ENCODE measurements around the gene KRT14. TPM values are rescaled to one million over a fixed set of nuclear protein-coding genes. Genes with fewer than 3 reads are reported as not detected.

The KRT14 gene
- polyA plus RNA-seq, 3 donors, result not detected

GRCh38 chr17:41594363-41594915 is 7.7 kb upstream of the KRT14 start:
- Mint-ChIP-seq H3K4me1 (no peaks in the 10 kb centered on the region), H3K4me3 (no peak overlapping the region), H3K36me3 (no peaks in the 10 kb centered on the region), H3K27me3 (ENCODE audit: low read depth in 3 of 3) (peaks cover 2 to 10% (median 7%) of the 10 kb centered on the region in 3 donors), H3K27ac (no peak overlapping the region), H3K9me3 (peaks cover 0 to 6% (median 0%) of the 10 kb centered on the region in 7 donors)
- H3K4me2 ChIP-seq (replicated peaks; ENCODE audit: extremely low read depth, low read length, poor library complexity, severe bottlenecking), result no peak overlapping the region
- H3K4me1 ChIP-seq (ENCODE audit: control insufficient read depth in 1 of 2, insufficient read depth in 2 of 2, low read length in 2 of 2), result no peaks in the 10 kb centered on the region
- H3K9ac ChIP-seq (ENCODE audit: insufficient read depth, low read length, poor library complexity, severe bottlenecking), result no peak overlapping the region
- no peak overlapping the region for H3K27ac ChIP-seq (ENCODE audit: low read depth in 1 of 2, low read length in 2 of 2)
- 83% methylated on average over 3 of the region's 3 CpGs for WGBS (ENCODE audit: insufficient coverage)
- H3K36me3 ChIP-seq (replicated peaks in 1 of 2; ENCODE audit: control insufficient read depth in 1 of 2, insufficient read depth in 2 of 2, low read length in 2 of 2), result no peaks in the 10 kb centered on the region
- no peak overlapping the region for H2AFZ ChIP-seq (ENCODE audit: insufficient read depth, low read depth, low read length, poor library complexity, severe bottlenecking)
- DNase-seq, result no peak
- H4K20me1 ChIP-seq (ENCODE audit: insufficient read depth, low read length), result no peaks in the 10 kb centered on the region
- H3K27me3 ChIP-seq (ENCODE audit: control insufficient read depth in 2 of 2, insufficient read depth in 2 of 2, low read length in 2 of 2), result no peaks in the 10 kb centered on the region
- intact Hi-C loops (cut with micrococcal nuclease), result no loop called here
- no peak overlapping the region for H3K4me3 ChIP-seq (replicated peaks in 1 of 3; ENCODE audit: low read depth in 2 of 3, low read length in 3 of 3)
- no peaks in the 10 kb centered on the region for H3K9me3 ChIP-seq (replicated peaks in 1 of 2; ENCODE audit: control insufficient read depth in 1 of 2, insufficient read depth in 1 of 2, low read length in 2 of 2)
- H3K79me2 ChIP-seq (ENCODE audit: insufficient read depth, low read length), result no peaks in the 10 kb centered on the region
- TF ChIP-seq CTCF (IDR thresholded peaks at IDR 0.05), result no peak

GRCh38 chr17:41593306-41593981 is 6.7 kb upstream of the KRT14 start:
- peaks cover 0 to 3% (median 0%) of the 10 kb centered on the region in 7 donors for H3K9me3 Mint-ChIP-seq
- Histone ChIP-seq H3K4me1 (ENCODE audit: control insufficient read depth in 1 of 2, insufficient read depth in 2 of 2, low read length in 2 of 2) (no peaks in the 10 kb centered on the region), H3K27me3 (ENCODE audit: control insufficient read depth in 2 of 2, insufficient read depth in 2 of 2, low read length in 2 of 2) (no peaks in the 10 kb centered on the region), H3K27ac (ENCODE audit: low read depth in 1 of 2, low read length in 2 of 2) (no peak overlapping the region), H3K4me3 (replicated peaks in 1 of 3; ENCODE audit: low read depth in 2 of 3, low read length in 3 of 3) (no peak overlapping the region), H3K36me3 (replicated peaks in 1 of 2; ENCODE audit: control insufficient read depth in 1 of 2, insufficient read depth in 2 of 2, low read length in 2 of 2) (no peaks in the 10 kb centered on the region), H3K4me2 (replicated peaks; ENCODE audit: extremely low read depth, low read length, poor library complexity, severe bottlenecking) (no peak overlapping the region), H2AFZ (ENCODE audit: insufficient read depth, low read depth, low read length, poor library complexity, severe bottlenecking) (no peak overlapping the region), H4K20me1 (ENCODE audit: insufficient read depth, low read length) (no peaks in the 10 kb centered on the region), H3K9ac (ENCODE audit: insufficient read depth, low read length, poor library complexity, severe bottlenecking) (no peak overlapping the region), H3K79me2 (ENCODE audit: insufficient read depth, low read length) (no peaks in the 10 kb centered on the region), H3K9me3 (replicated peaks in 1 of 2; ENCODE audit: control insufficient read depth in 1 of 2, insufficient read depth in 1 of 2, low read length in 2 of 2) (no peaks in the 10 kb centered on the region)
- intact Hi-C loops (cut with micrococcal nuclease), result no loop called here
- no peaks in the 10 kb centered on the region for H3K4me1 Mint-ChIP-seq
- H3K4me3 Mint-ChIP-seq, result no peak overlapping the region
- H3K36me3 Mint-ChIP-seq, result no peaks in the 10 kb centered on the region
- H3K27me3 Mint-ChIP-seq (ENCODE audit: low read depth in 3 of 3), result peaks cover 5 to 11% (median 7%) of the 10 kb centered on the region in 3 donors
- WGBS (ENCODE audit: insufficient coverage), result 86% methylated on average over 5 of the region's 8 CpGs
- H3K27ac Mint-ChIP-seq, result no peak overlapping the region
- no peak for DNase-seq
- no peak for TF ChIP-seq CTCF (IDR thresholded peaks at IDR 0.05)
